ENCODE results near the gene DUOXA1.

Gene DUOXA1

DNA sequence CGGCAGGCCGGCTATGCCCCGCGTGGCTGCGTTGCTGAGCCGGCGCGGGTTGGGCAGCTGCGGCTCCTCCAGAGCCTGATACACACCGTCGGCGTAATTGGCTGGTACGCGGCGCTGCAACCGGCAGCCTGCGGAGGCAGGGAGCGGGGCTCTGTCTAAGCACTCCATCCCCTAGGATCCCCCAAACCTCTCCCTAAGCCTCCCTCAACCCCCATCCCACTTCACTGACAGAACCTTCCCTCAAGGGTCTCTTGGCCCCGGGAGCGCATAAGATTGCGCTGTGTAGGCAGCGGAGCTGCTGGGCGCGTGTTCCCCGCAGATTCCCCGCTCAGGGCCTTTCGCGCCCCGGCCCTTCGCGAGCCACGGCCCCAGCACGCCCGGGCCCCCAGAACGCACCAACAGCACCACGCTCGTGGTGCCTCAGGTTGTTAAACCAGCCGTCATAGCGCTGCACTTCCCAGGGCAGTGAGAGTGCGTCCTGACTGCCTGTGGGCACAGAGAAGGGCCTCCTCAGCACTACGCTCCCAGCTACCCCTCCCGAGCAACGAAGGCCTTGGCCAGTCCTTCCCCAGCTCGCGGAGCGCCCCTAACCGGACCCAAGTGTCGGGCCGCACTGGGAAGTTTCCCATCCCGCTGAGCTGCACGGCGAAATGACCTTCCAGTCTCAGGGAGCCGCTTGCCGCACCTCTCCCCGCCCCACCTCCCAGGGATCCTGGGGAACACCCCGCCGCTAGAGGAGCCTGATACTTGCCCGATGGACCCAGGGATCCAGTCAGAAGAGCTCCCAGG lies 16.9 kb downstream of the DUOXA1 start:
- TF ChIP-seq RAD21 (IDR thresholded peaks at IDR 0.05; ENCODE audit: low read depth) (no peak), NFIC (IDR thresholded peaks at IDR 0.05) (no peak), EP300 (IDR thresholded peaks at IDR 0.05; ENCODE audit: borderline replicate concordance) (no peak), CREB1 (IDR thresholded peaks at IDR 0.05; ENCODE audit: low read depth) (no peak), FOXM1 (IDR thresholded peaks at IDR 0.05; ENCODE audit: borderline replicate concordance, low read depth) (no peak), ZBTB7A (IDR thresholded peaks at IDR 0.05; ENCODE audit: low read depth) (no peak), YY1 (IDR thresholded peaks at IDR 0.05; ENCODE audit: low read depth) (no peak), CEBPB (IDR thresholded peaks at IDR 0.05) (no peak), TCF12 (IDR thresholded peaks at IDR 0.05; ENCODE audit: low read depth) (no peak), TAF1 (IDR thresholded peaks at IDR 0.05; ENCODE audit: low read depth) (no peak), TEAD4 (IDR thresholded peaks at IDR 0.05) (no peak), EGR1 (IDR thresholded peaks at IDR 0.05) (no peak)
- TF ChIP-seq, protein P1, sequence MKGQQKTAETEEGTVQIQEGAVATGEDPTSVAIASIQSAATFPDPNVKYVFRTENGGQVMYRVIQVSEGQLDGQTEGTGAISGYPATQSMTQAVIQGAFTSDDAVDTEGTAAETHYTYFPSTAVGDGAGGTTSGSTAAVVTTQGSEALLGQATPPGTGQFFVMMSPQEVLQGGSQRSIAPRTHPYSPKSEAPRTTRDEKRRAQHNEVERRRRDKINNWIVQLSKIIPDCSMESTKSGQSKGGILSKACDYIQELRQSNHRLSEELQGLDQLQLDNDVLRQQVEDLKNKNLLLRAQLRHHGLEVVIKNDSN (IDR thresholded peaks at IDR 0.05), result no peak
- TF ChIP-seq, protein P2, sequence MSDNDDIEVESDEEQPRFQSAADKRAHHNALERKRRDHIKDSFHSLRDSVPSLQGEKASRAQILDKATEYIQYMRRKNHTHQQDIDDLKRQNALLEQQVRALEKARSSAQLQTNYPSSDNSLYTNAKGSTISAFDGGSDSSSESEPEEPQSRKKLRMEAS (IDR thresholded peaks at IDR 0.05), result no peak
- TF ChIP-seq, protein P3, sequence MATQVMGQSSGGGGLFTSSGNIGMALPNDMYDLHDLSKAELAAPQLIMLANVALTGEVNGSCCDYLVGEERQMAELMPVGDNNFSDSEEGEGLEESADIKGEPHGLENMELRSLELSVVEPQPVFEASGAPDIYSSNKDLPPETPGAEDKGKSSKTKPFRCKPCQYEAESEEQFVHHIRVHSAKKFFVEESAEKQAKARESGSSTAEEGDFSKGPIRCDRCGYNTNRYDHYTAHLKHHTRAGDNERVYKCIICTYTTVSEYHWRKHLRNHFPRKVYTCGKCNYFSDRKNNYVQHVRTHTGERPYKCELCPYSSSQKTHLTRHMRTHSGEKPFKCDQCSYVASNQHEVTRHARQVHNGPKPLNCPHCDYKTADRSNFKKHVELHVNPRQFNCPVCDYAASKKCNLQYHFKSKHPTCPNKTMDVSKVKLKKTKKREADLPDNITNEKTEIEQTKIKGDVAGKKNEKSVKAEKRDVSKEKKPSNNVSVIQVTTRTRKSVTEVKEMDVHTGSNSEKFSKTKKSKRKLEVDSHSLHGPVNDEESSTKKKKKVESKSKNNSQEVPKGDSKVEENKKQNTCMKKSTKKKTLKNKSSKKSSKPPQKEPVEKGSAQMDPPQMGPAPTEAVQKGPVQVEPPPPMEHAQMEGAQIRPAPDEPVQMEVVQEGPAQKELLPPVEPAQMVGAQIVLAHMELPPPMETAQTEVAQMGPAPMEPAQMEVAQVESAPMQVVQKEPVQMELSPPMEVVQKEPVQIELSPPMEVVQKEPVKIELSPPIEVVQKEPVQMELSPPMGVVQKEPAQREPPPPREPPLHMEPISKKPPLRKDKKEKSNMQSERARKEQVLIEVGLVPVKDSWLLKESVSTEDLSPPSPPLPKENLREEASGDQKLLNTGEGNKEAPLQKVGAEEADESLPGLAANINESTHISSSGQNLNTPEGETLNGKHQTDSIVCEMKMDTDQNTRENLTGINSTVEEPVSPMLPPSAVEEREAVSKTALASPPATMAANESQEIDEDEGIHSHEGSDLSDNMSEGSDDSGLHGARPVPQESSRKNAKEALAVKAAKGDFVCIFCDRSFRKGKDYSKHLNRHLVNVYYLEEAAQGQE (IDR thresholded peaks at IDR 0.05; ENCODE audit: low read depth), result no peak

DNA sequence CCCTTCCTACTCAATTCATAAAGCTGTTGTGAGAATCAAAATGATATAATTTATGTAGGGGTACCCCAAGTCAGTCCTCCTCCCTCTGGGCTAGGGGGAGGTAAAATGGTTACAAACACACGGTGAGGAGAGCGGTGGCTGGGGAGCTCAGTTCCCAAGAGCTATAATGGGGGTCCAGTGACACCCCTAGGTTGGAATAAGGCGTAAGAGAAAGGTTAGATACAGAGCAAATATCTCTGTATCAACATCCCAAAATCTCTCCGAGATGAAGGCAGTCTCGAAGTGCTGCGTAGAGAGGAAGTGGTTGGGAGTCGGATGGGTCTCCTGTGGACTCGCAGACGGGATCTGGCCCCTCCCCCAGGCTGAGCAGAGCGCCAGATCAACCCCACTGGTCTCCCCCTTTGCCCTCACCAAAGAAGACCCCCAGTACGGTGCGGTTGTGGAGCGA lies 17.5 kb downstream of the DUOXA1 start:
- TF ChIP-seq CREB1 (IDR thresholded peaks at IDR 0.05; ENCODE audit: low read depth) (no peak), FOXM1 (IDR thresholded peaks at IDR 0.05; ENCODE audit: borderline replicate concordance, low read depth) (no peak)

DNA sequence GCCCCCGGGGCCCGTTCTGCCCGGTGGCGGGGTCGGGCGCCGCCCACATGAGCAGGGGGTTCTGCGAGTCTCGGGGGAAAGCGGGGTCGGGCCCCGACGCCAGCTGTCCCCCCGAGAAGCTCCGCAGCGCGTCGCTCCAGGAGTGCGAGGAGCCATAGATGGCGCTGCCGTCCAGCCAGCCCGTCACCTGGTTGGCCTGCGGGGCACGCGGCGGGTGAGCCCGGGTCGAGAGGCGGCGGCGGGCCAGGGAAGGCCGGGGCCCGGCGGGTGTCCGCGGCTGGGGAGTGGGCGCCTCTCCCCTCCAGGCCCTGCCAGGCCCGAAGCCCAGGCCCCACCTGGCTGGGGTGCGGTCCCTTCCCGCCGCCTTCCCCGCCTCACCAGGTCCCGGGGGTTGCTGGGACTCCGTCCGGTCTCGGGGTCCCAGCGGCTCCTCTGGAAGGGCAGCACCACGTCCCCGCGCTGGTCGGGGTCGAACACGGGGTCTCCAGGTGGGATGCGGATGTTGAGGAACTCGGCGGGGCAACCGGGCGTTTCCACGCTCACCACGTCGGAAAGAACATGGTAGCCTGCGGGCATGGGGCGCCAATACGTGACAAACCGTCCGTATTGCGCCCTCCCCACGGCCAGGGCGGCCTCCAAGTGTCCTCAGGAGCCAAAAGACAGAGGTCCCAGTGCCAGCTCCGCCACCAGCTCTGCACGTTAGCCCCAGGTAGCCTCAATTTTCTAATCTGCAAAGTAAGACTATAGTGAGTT lies 18.1 kb downstream of the DUOXA1 start:
- TF ChIP-seq FOXM1 (IDR thresholded peaks at IDR 0.05; ENCODE audit: borderline replicate concordance, low read depth) (no peak), EP300 (IDR thresholded peaks at IDR 0.05; ENCODE audit: borderline replicate concordance) (no peak), CEBPB (IDR thresholded peaks at IDR 0.05) (no peak), TAF1 (IDR thresholded peaks at IDR 0.05; ENCODE audit: low read depth) (no peak)
- TF ChIP-seq, protein P3 (IDR thresholded peaks at IDR 0.05; ENCODE audit: low read depth), result no peak
- TF ChIP-seq, protein P2 (IDR thresholded peaks at IDR 0.05), result no peak

DNA sequence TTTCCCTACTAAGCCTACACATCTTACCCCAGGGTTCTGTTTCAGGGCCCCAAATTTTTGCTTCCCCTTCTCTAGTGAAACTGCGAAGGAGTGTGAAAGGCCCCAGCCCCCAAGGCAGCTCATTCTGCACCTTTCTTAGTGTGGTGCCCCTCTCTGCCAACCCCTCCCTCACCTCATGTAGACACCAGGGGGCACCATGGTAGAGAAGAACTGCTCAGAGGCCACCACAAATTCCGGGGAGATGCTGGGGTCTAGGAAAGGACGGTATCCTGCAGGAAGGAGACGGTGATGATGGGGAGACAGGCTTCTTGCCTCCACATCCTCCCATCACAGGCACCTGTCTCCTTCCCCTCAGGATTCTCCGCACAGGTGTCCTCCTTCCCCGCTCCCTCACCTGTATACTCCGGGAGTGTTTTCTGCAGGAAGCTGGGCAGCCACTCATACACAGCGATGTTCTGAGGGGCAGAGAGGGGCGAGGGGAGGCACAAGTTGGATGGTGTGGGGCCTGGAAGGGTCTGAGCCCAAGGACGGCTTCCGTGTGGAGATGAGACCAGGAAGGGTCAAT lies 19.3 kb downstream of the DUOXA1 start:
- TF ChIP-seq CREB1 (IDR thresholded peaks at IDR 0.05; ENCODE audit: low read depth) (no peak), EGR1 (IDR thresholded peaks at IDR 0.05) (no peak), TAF1 (IDR thresholded peaks at IDR 0.05; ENCODE audit: low read depth) (no peak), YY1 (IDR thresholded peaks at IDR 0.05; ENCODE audit: low read depth) (no peak), RAD21 (IDR thresholded peaks at IDR 0.05; ENCODE audit: low read depth) (no peak), FOXM1 (IDR thresholded peaks at IDR 0.05; ENCODE audit: borderline replicate concordance, low read depth) (no peak), ZBTB7A (IDR thresholded peaks at IDR 0.05; ENCODE audit: low read depth) (no peak), TCF12 (IDR thresholded peaks at IDR 0.05; ENCODE audit: low read depth) (no peak), CEBPB (IDR thresholded peaks at IDR 0.05) (no peak), TEAD4 (IDR thresholded peaks at IDR 0.05) (no peak), NFIC (IDR thresholded peaks at IDR 0.05) (no peak), EP300 (IDR thresholded peaks at IDR 0.05; ENCODE audit: borderline replicate concordance) (no peak)
- TF ChIP-seq, protein P2 (IDR thresholded peaks at IDR 0.05), result no peak
- TF ChIP-seq, protein P3 (IDR thresholded peaks at IDR 0.05; ENCODE audit: low read depth), result no peak
- TF ChIP-seq, protein P1 (IDR thresholded peaks at IDR 0.05), result no peak
